ENCODE results near the gene RECQL5. TPM values are rescaled to one million over a fixed set of nuclear protein-coding genes. Genes with fewer than 3 reads are reported as not detected.

RECQL5 gene
- total RNA-seq, 1 experiment from 2014 or later, result 14.5 TPM

Other genes starting within 250 kb of the RECQL5 start
- 57.1 and 71.2 TPM in 2 replicates for gene TMEM94, start 210.5 kb downstream of the RECQL5 start, total RNA-seq (2014; rRNA removed)
- 7.7 and 9.2 TPM in 2 replicates for gene CASKIN2, start 151.6 kb downstream of the RECQL5 start, total RNA-seq (2014; rRNA removed)
- gene TSEN54, start 150.6 kb downstream of the RECQL5 start, total RNA-seq (2014; rRNA removed), result 22.8 and 33.7 TPM in 2 replicates
- 0.06 and 1.0 TPM in 2 replicates for gene LLGL2, start 141.5 kb downstream of the RECQL5 start, total RNA-seq (2014; rRNA removed)
- gene MYO15B, start 79.4 kb downstream of the RECQL5 start, total RNA-seq (2014; rRNA removed), result under 0.01 and 0.06 TPM in 2 replicates
- gene SMIM5, start 33.7 kb downstream of the RECQL5 start, total RNA-seq (2014; rRNA removed), result 0.17 and 0.90 TPM in 2 replicates
- gene SAP30BP, start 184 bp upstream of the RECQL5 start, total RNA-seq (2014; rRNA removed), result 58.4 and 63.3 TPM in 2 replicates
- gene ITGB4, start 54.3 kb upstream of the RECQL5 start, total RNA-seq (2014; rRNA removed), result 0.17 and 5.5 TPM in 2 replicates
- gene GALK1, start 98.0 kb upstream of the RECQL5 start, total RNA-seq (2014; rRNA removed), result 65.4 and 66.3 TPM in 2 replicates
- 18.8 and 32.5 TPM in 2 replicates for gene UNK, start 117.7 kb upstream of the RECQL5 start, total RNA-seq (2014; rRNA removed)
- gene UNC13D, start 177.2 kb upstream of the RECQL5 start, total RNA-seq (2014; rRNA removed), result 0.69 and 0.71 TPM in 2 replicates
- 27.6 and 33.3 TPM in 2 replicates for gene WBP2, start 188.2 kb upstream of the RECQL5 start, total RNA-seq (2014; rRNA removed)
- gene TRIM47, start 211.4 kb upstream of the RECQL5 start, total RNA-seq (2014; rRNA removed), result 11.8 and 11.9 TPM in 2 replicates
- gene TRIM65, start 229.8 kb upstream of the RECQL5 start, total RNA-seq (2014; rRNA removed), result 29.6 and 32.5 TPM in 2 replicates
- gene MRPL38, start 237.7 kb upstream of the RECQL5 start, total RNA-seq (2014; rRNA removed), result 28.7 and 37.1 TPM in 2 replicates

Data from LHCN-M2 (cell line).